IMR-90 (cell line): ENCODE data around the gene CDK5R2. TPM values are rescaled to one million over a fixed set of nuclear protein-coding genes. Genes with fewer than 3 reads are reported as not detected.

Source experiments
- ATAC-seq: fragments of 200-7000 bp; cut with Tn5 transposase; 2 replicates; pipeline ENCODE4 v1.9.1; 2020; ENCODE audit warnings: low read depth, mild to moderate bottlenecking, moderate library complexity
- BruUV-seq: library from RNA; stranded (reverse); fragments of 400-500 nt; replicated peaks from 2 replicates; lab custom pipeline; 2021; lab: Mats Ljungman, UMichigan
- CTCF ChIA-PET: fragments of 300-600 bp; formaldehyde crosslinking; extraction: SDS; loops from one replicate; lab custom pipeline; 2021; ENCODE audit warnings: antibody characterized with exemption; lab: Yijun Ruan, JAX
- POLR2A ChIA-PET: fragments of 300-600 bp; sonication (Branson Sonifier 250); formaldehyde crosslinking; loops from one replicate; lab custom pipeline; 2022; ENCODE audit warnings: antibody characterized with exemption; ENCODE audit not compliant: unreplicated experiment; lab: Charles Lee
- DNase-seq: peaks from one replicate; pipeline ENCODE4 v3.0.0; 2013
- H2AFZ ChIP-seq: replicated peaks from 2 replicates; pipeline ENCODE3; 2013; ENCODE audit warnings: low read length, mild to moderate bottlenecking; ENCODE audit not compliant: poor library complexity
- H2AK5ac ChIP-seq: 2 replicates; pipeline ENCODE4 v1.6.1; 2013; ENCODE audit warnings: low read depth, low read length, inconsistent platforms
- H2AK9ac ChIP-seq: replicated peaks from 2 replicates; pipeline ENCODE3; 2013; ENCODE audit warnings: mild to moderate bottlenecking, low read depth, low read length, moderate library complexity; ENCODE audit not compliant: poor library complexity
- H2BK120ac ChIP-seq: 2 replicates; pipeline ENCODE4 v1.6.1; 2013; ENCODE audit warnings: low read depth, low read length, inconsistent platforms
- H2BK15ac ChIP-seq: 3 replicates; pipeline ENCODE4 v1.6.1; 2013; ENCODE audit warnings: low read depth, low read length, inconsistent platforms
- H2BK20ac ChIP-seq: 2 replicates; pipeline ENCODE4 v1.6.1; 2013; ENCODE audit warnings: low read depth, mild to moderate bottlenecking, inconsistent platforms, low read length, moderate library complexity
- H2BK5ac ChIP-seq: 2 replicates; pipeline ENCODE4 v1.6.1; 2013; ENCODE audit warnings: mild to moderate bottlenecking, low read depth, low read length, inconsistent platforms; ENCODE audit not compliant: poor library complexity, severe bottlenecking
- H3K14ac ChIP-seq: replicated peaks from 2 replicates; pipeline ENCODE4 v1.6.1; 2013; ENCODE audit warnings: low read depth, low read length, inconsistent platforms
- H3K18ac ChIP-seq: 2 replicates; pipeline ENCODE4 v1.6.1; 2013; ENCODE audit warnings: low read depth, low read length, control low read depth
- H3K23ac ChIP-seq: 2 replicates; pipeline ENCODE4 v1.6.1; 2013; ENCODE audit warnings: low read depth, low read length, inconsistent platforms
- H3K27ac ChIP-seq: 2 replicates; pipeline ENCODE4 v1.5.1; 2013; ENCODE audit warnings: mild to moderate bottlenecking, control low read depth, low read length; ENCODE audit not compliant: insufficient read depth
- H3K27me3 ChIP-seq: 2 replicates; pipeline ENCODE4 v1.6.1; 2013; ENCODE audit warnings: low read length; ENCODE audit not compliant: control insufficient read depth, insufficient read depth
- H3K36me3 ChIP-seq: 2 replicates; pipeline ENCODE4 v1.6.1; 2013; ENCODE audit warnings: low read length, mixed read lengths; ENCODE audit not compliant: control insufficient read depth, insufficient read depth
- H3K4ac ChIP-seq: 2 replicates; pipeline ENCODE4 v1.6.1; 2013; ENCODE audit warnings: low read depth, low read length, inconsistent platforms
- H3K4me1 ChIP-seq: 2 replicates; pipeline ENCODE4 v1.6.1; 2013; ENCODE audit warnings: low read length, mixed read lengths; ENCODE audit not compliant: control insufficient read depth, insufficient read depth
- H3K4me2 ChIP-seq: 2 replicates; pipeline ENCODE4 v1.6.1; 2013; ENCODE audit warnings: low read depth, mild to moderate bottlenecking, control low read depth, low read length, moderate library complexity
- H3K4me3 ChIP-seq: 2 replicates; pipeline ENCODE4 v1.5.1; 2013; ENCODE audit warnings: low read depth, mild to moderate bottlenecking, control low read depth, low read length, moderate library complexity; ENCODE audit not compliant: insufficient read depth
- H3K56ac ChIP-seq: 2 replicates; pipeline ENCODE4 v1.6.1; 2013; ENCODE audit warnings: low read length, inconsistent platforms; ENCODE audit not compliant: insufficient read depth; ENCODE audit errors: extremely low read depth
- H3K79me1 ChIP-seq, 2 experiments: 2 replicates each; pipeline ENCODE4 v1.6.1; 2013; ENCODE audit warnings: low read length in 2 of 2, inconsistent platforms in 1 of 2, low read depth in 1 of 2
- H3K9ac ChIP-seq: 2 replicates; pipeline ENCODE4 v1.6.1; 2013; ENCODE audit warnings: low read depth, low read length, control low read depth
- H3K9me1 ChIP-seq: 2 replicates; pipeline ENCODE4 v1.6.1; 2013; ENCODE audit warnings: low read length, inconsistent platforms; ENCODE audit not compliant: insufficient read depth
- H3K9me3 ChIP-seq: 2 replicates; pipeline ENCODE4 v1.6.1; 2013; ENCODE audit warnings: low read length; ENCODE audit not compliant: control insufficient read depth, insufficient read depth
- H4K20me1 ChIP-seq: 2 replicates; pipeline ENCODE4 v1.6.1; 2013; ENCODE audit warnings: low read length, inconsistent platforms; ENCODE audit not compliant: insufficient read depth
- H4K5ac ChIP-seq: 2 replicates; pipeline ENCODE4 v1.6.1; 2013; ENCODE audit warnings: mild to moderate bottlenecking, low read depth, low read length, control low read depth
- H4K8ac ChIP-seq, 2 experiments: 2 replicates each; pipeline ENCODE4 v1.6.1; 2013; ENCODE audit warnings: low read depth in 2 of 2, low read length in 2 of 2, control low read depth in 1 of 2, inconsistent platforms in 1 of 2
- H4K91ac ChIP-seq: 2 replicates; pipeline ENCODE4 v1.6.1; 2013; ENCODE audit warnings: low read depth, low read length, inconsistent platforms; ENCODE audit not compliant: insufficient read depth
- BHLHE40 ChIP-seq: fragments of 150-350 bp; IDR thresholded peaks from 2 replicates; pipeline ENCODE4 v1.6.1; 2016; ENCODE audit warnings: mild to moderate bottlenecking, low read depth, low read length
- CEBPB ChIP-seq: IDR thresholded peaks from 2 replicates; pipeline ENCODE4 v1.6.1; 2012; ENCODE audit warnings: low read depth, low read length, improper control_type of control experiment
- CHD1 ChIP-seq: IDR thresholded peaks from 2 replicates; pipeline ENCODE4 v1.6.1; 2012; ENCODE audit warnings: low read depth, low read length, improper control_type of control experiment
- CTCF ChIP-seq: conservative IDR thresholded peaks from 2 replicates; pipeline ENCODE4 v1.5.1; 2012; ENCODE audit warnings: mild to moderate bottlenecking, low read depth, low read length, improper control_type of control experiment
- ELK1 ChIP-seq: fragments of 150-350 bp; IDR thresholded peaks from 2 replicates; pipeline ENCODE4 v1.6.1; 2016; ENCODE audit warnings: low read depth, mild to moderate bottlenecking, low read length, moderate library complexity, borderline replicate concordance
- MAZ ChIP-seq: IDR thresholded peaks from 2 replicates; pipeline ENCODE4 v1.6.1; 2012; ENCODE audit warnings: low read depth, mild to moderate bottlenecking, low read length, improper control_type of control experiment, moderate library complexity, borderline replicate concordance
- RAD21 ChIP-seq: IDR thresholded peaks from 2 replicates; pipeline ENCODE4 v1.6.1; 2012; ENCODE audit warnings: low read length, improper control_type of control experiment
- RFX5 ChIP-seq: IDR thresholded peaks from 2 replicates; pipeline ENCODE4 v1.8.0; 2012; ENCODE audit warnings: low read depth, mild to moderate bottlenecking, low read length, moderate library complexity
- WGBS, 2 experiments: methylation state at CpG; one replicate each; pipeline versions ENCODE4 v1.1.5 to v1.1.7; 2013; ENCODE audit warnings: missing lambda C conversion rate in 2 of 2; ENCODE audit not compliant: insufficient read length in 1 of 2; ENCODE audit errors: extremely low coverage in 2 of 2; 5-methylcytosine and 5-hydroxymethylcytosine counted together
- dilution Hi-C: fragments of 300-500 bp; cut with HindIII; formaldehyde crosslinking; loops from one replicate; pipeline ENCODE4 v1.14.3; 2018; ENCODE audit warnings: low sequenced_read_pairs; ENCODE audit not compliant: unreplicated experiment
- in situ Hi-C: fragments of 300-500 bp; cut with MboI; formaldehyde crosslinking; loops from 3 replicates; pipeline ENCODE4 v1.14.3; 2019; ENCODE audit warnings: low sequenced_read_pairs, inconsistent platforms, mixed read lengths
- intact Hi-C: fragments of 100-400 bp; cut with micrococcal nuclease; formaldehyde crosslinking; loops from 2 replicates; pipeline ENCODE4 v1.10.0; 2022
- polyA plus RNA-seq, 3 experiments: library from polyadenylated mRNA; depleted of rRNA; stranded (reverse); fragments of >200 nt; gene quantifications; 2 replicates each; pipeline ENCODE4 v1.2.3, GENCODE V29; 2012; ENCODE audit warnings: low replicate concordance in 1 of 3
- total RNA-seq: library from RNA; depleted of rRNA; stranded (reverse); fragments of >200 nt; gene quantifications from 2 replicates; pipeline ENCODE4 v1.2.3, GENCODE V29; 2012

The CDK5R2 gene
- total and polyA plus RNA-seq, 2 of the 4 experiments (the other 2 are of a cell fraction): not detected

- POLR2A ChIA-PET: interaction anchor here (0.6 kb wide), 1 partner anchor 13 kb away, joined by 7 read pairs; no protein-coding TSS in a partner anchor
- ATAC-seq: no peak
- H3K18ac ChIP-seq: no peak overlapping the region
Measured at GRCh38 chr2:219010162-219010756, 50.8 kb downstream of the CDK5R2 start.

More at GRCh38 chr2:219010162-219010756, 50.8 kb downstream of the CDK5R2 start:
- no TSS peak for BruUV-seq
- Histone ChIP-seq H3K56ac (no peak overlapping the region), H3K36me3 (no peaks in the 10 kb centered on the region), H4K91ac (no peak overlapping the region), H3K4me2 (no peak overlapping the region), H4K5ac (no peak overlapping the region), H4K20me1 (no peaks in the 10 kb centered on the region), H2BK120ac (no peak overlapping the region), H3K9me1 (peaks cover 3% of the 10 kb centered on the region; the same call in 1 of the 2 replicates), H4K8ac (no peak overlapping the region), H3K9me3 (no peaks in the 10 kb centered on the region), H3K79me1 (no peaks in the 10 kb centered on the region), H2AK5ac (no peak overlapping the region), H3K4ac (no peak overlapping the region), H3K4me3 (no peak overlapping the region), H2BK5ac (no peak overlapping the region), H3K27ac (no peak overlapping the region), H3K4me1 (no peaks in the 10 kb centered on the region), H3K9ac (no peak overlapping the region), H2AK9ac (no peak overlapping the region), H3K14ac (no peak overlapping the region), H2BK20ac (no peak overlapping the region), H3K27me3 (peaks cover 39% of the 10 kb centered on the region), H2AFZ (no peak overlapping the region), H2BK15ac (no peak overlapping the region), H3K23ac (no peak overlapping the region)
- WGBS, 2 experiments: no CpG with 5 or more reads among the region's 6 CpGs
- intact Hi-C loops (no loop called here), in situ Hi-C loops (no loop called here), dilution Hi-C loops (no loop called here)
- TF ChIP-seq RFX5 (no peak), CHD1 (no peak), RAD21 (peak; percentile 17; the same call in 1 of the 2 replicates), ELK1 (no peak), MAZ (no peak), CEBPB (no peak), BHLHE40 (no peak), CTCF (peak; percentile 15; the same call in 1 of the 2 replicates)
- DNase-seq: no peak
- CTCF ChIA-PET: interaction anchor here (0.6 to 0.9 kb wide), 2 partner anchors 55 to 489 kb away, joined by 3 read pairs; partner anchors contain the start of gene GMPPA
